DND-41 (cell line): ENCODE results near the gene SLC1A2.

Source experiments
- ATAC-seq: fragments of 200-7000 bp; cut with Tn5 transposase; 3 replicates; pipeline ENCODE4 v1.9.1; 2021; ENCODE audit warnings: low read depth; ENCODE audit not compliant: insufficient read depth
- DNase-seq: peaks from one replicate; pipeline ENCODE4 v3.0.0-alpha.2; 2020
- H2AFZ ChIP-seq: 2 replicates; pipeline ENCODE4 v1.6.0; 2012; ENCODE audit warnings: low read depth, low read length
- H3K27ac ChIP-seq: 2 replicates; pipeline ENCODE4 v1.5.1; 2012; ENCODE audit warnings: low read length, inconsistent platforms
- H3K27me3 ChIP-seq: fragments of 200-600 bp; sonication (generic); 2 replicates; pipeline ENCODE4 v1.6.0; 2012; ENCODE audit warnings: low read length, mild to moderate bottlenecking, inconsistent platforms; ENCODE audit not compliant: insufficient read depth, poor library complexity
- H3K36me3 ChIP-seq: 2 replicates; pipeline ENCODE4 v1.5.1; 2012; ENCODE audit warnings: low read length, inconsistent platforms; ENCODE audit not compliant: insufficient read depth
- H3K4me1 ChIP-seq: 2 replicates; pipeline ENCODE4 v1.5.1; 2012; ENCODE audit warnings: mild to moderate bottlenecking, low read length; ENCODE audit not compliant: insufficient read depth
- H3K4me2 ChIP-seq: 2 replicates; pipeline ENCODE4 v1.6.0; 2012; ENCODE audit warnings: mild to moderate bottlenecking, moderate library complexity, low read length, inconsistent platforms; ENCODE audit not compliant: insufficient read depth
- H3K4me3 ChIP-seq, 2 experiments: fragments of 200-600 bp in 1 of 2; shearing (Covaris generic) in 1 of 2; 2 replicates each; pipeline ENCODE4 v1.5.1; 2012 to 2016; ENCODE audit warnings: inconsistent platforms in 2 of 2, low read length in 2 of 2, mild to moderate bottlenecking in 2 of 2, low read depth in 1 of 2, moderate library complexity in 1 of 2
- H3K79me2 ChIP-seq: 2 replicates; pipeline ENCODE4 v1.6.0; 2012; ENCODE audit warnings: low read length, inconsistent platforms; ENCODE audit not compliant: insufficient read depth
- H3K9ac ChIP-seq: 2 replicates; pipeline ENCODE4 v1.6.0; 2012; ENCODE audit warnings: low read depth, mild to moderate bottlenecking, inconsistent platforms, low read length, moderate library complexity
- H3K9me3 ChIP-seq: 2 replicates; pipeline ENCODE4 v1.5.1; 2012; ENCODE audit warnings: low read length, moderate library complexity, mild to moderate bottlenecking, inconsistent platforms; ENCODE audit not compliant: insufficient read depth, severe bottlenecking
- H4K20me1 ChIP-seq: 2 replicates; pipeline ENCODE4 v1.6.0; 2012; ENCODE audit warnings: low read length; ENCODE audit not compliant: insufficient read depth
- EZH2 ChIP-seq: IDR thresholded peaks from 3 replicates; pipeline ENCODE4 v1.6.1; 2012; ENCODE audit warnings: borderline replicate concordance, low read depth, mild to moderate bottlenecking, moderate library complexity, low read length, inconsistent platforms; ENCODE audit not compliant: severe bottlenecking
- TF ChIP-seq, protein P1 (sequence below): IDR thresholded peaks from 2 replicates; pipeline ENCODE4 v1.5.1; 2012; ENCODE audit warnings: borderline replicate concordance, low read length, moderate library complexity, mild to moderate bottlenecking; ENCODE audit not compliant: poor library complexity, severe bottlenecking; ENCODE audit errors: extremely low read depth

Gene SLC1A2

DNA sequence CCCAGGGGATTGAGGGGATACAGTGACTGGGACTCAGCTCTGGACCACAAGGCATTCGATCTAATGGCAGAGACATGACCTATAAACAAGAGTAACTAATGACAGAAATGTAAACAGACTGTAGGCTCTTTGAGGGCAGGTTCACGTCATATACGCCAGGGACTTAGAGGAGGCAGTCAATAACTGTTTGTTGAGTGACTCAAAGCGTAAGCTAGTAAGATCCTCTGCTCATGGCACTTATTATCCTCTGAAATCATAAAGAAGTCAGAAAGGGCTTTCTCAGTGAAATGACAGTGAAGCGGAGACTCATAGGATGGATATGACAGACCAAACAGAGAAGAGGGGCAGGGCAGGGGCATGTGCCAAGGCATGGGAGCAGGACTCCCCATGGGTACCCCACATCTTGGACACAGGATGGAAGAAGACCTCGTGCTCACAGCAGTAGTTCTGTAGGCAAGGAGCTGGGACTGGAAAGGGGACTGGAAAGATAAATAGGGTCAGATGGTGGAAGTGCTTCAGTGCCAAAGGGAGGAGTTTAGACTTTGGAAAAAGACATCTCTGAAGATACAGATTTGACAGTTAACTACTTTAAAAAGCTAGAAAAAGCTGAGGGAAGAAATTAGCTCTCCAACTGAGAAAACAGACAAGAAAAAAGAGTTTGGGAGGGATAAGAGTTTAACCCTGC is 72.7 kb downstream of the SLC1A2 start:
- H3K4me2 ChIP-seq: no peak overlapping the region
- DNase-seq (no peak), ATAC-seq (no peak)
- no peak overlapping the region for H3K27ac ChIP-seq
- H3K9ac ChIP-seq: no peak overlapping the region
- H3K4me1 ChIP-seq: no peaks in the 10 kb centered on the region
- H3K9me3 ChIP-seq: no peaks in the 10 kb centered on the region
- H3K36me3 ChIP-seq: no peaks in the 10 kb centered on the region
- H2AFZ ChIP-seq: no peak overlapping the region
- H4K20me1 ChIP-seq: no peaks in the 10 kb centered on the region
- H3K4me3 ChIP-seq: no peak overlapping the region
- H3K79me2 ChIP-seq: no peaks in the 10 kb centered on the region
- peaks cover 2% of the 10 kb centered on the region for H3K27me3 ChIP-seq
- TF ChIP-seq EZH2: no peak
- TF ChIP-seq, protein P1, sequence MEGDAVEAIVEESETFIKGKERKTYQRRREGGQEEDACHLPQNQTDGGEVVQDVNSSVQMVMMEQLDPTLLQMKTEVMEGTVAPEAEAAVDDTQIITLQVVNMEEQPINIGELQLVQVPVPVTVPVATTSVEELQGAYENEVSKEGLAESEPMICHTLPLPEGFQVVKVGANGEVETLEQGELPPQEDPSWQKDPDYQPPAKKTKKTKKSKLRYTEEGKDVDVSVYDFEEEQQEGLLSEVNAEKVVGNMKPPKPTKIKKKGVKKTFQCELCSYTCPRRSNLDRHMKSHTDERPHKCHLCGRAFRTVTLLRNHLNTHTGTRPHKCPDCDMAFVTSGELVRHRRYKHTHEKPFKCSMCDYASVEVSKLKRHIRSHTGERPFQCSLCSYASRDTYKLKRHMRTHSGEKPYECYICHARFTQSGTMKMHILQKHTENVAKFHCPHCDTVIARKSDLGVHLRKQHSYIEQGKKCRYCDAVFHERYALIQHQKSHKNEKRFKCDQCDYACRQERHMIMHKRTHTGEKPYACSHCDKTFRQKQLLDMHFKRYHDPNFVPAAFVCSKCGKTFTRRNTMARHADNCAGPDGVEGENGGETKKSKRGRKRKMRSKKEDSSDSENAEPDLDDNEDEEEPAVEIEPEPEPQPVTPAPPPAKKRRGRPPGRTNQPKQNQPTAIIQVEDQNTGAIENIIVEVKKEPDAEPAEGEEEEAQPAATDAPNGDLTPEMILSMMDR: no peak

DNA sequence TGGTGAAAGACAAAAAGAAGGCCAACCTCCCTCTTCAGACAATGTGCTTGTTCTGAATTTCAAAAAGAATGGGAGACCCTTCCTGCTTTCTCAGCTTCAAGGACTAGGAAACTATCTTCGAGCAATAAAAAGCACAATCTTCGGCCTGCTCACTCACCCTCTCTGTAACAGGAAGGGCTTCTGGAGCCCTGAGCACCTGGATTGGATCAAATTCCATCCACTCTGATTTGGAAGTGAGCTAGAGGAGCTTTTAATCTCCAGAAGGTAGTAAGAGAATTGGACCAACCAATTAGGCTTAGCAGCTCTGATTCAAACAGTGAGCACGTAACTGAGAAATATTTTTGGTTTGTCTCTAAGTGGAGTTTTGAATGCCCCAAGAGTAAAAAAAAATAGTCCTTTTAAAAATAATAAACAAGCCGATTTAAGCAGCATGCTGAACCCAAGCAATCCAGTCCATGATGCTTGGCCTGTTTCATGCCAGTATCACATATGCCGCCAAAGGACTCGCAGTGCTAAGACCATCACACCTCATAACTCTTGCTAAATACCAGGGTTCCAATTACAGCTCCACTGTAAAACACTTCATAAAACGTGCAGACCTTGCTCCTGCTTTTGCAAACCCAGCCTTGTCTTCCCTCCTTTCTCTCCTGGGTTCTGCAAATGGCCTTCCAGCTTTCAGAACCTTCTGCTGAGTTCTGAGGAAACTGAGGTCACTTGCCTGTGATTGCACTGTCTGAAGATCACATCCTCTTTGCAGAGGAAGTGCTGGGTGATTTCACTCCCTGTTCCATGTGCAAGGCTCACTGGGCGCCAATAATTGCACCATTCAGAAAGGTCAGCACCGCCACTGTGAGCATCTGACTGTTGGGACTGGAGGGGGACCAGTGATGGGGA is 74.4 kb downstream of the SLC1A2 start:
- no peaks in the 10 kb centered on the region for H3K79me2 ChIP-seq
- H3K36me3 ChIP-seq: no peaks in the 10 kb centered on the region
- TF ChIP-seq EZH2: no peak
- TF ChIP-seq, protein P1: no peak
- no peak overlapping the region for H2AFZ ChIP-seq
- no peak overlapping the region for H3K9ac ChIP-seq
- no peak overlapping the region for H3K4me2 ChIP-seq
- ATAC-seq (no peak), DNase-seq (no peak)
- H3K4me1 ChIP-seq: no peaks in the 10 kb centered on the region
- H3K4me3 ChIP-seq: no peak overlapping the region
- H3K27ac ChIP-seq: no peak overlapping the region
- H3K9me3 ChIP-seq: no peaks in the 10 kb centered on the region
- peaks cover 2% of the 10 kb centered on the region for H3K27me3 ChIP-seq
- H4K20me1 ChIP-seq: no peaks in the 10 kb centered on the region

DNA sequence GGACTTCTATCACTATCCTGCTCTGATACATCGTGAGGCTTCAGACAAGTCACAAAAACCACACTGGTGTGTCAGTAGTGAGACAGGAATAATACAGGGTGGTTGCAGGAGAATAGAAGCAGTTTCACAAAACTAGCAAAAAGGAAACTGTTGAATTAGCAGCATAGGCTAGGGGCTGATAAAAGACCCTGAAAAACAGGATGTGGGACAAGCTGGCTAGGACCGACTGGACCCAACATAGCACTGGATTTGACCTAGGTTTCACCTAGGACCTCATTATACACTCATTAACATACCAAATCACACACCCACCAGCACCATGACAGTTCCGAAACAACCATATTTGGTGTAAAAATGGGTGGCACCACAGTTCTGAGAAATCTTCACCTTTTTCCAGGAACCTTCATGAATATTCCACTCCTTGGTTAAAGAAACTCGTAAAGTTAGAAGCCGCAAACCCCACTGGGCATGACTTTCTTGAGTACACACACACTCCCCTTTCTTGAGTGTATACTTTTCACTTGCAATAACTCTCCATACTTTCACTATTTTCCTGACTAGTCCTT is 76.2 kb downstream of the SLC1A2 start:
- no peaks in the 10 kb centered on the region for H4K20me1 ChIP-seq
- DNase-seq (no peak), ATAC-seq (no peak)
- H3K27me3 ChIP-seq: peaks cover 4% of the 10 kb centered on the region
- no peaks in the 10 kb centered on the region for H3K9me3 ChIP-seq
- no peak overlapping the region for H3K9ac ChIP-seq
- H3K27ac ChIP-seq: no peak overlapping the region
- H3K4me1 ChIP-seq: no peaks in the 10 kb centered on the region
- H2AFZ ChIP-seq: no peak overlapping the region
- no peaks in the 10 kb centered on the region for H3K79me2 ChIP-seq
- TF ChIP-seq, protein P1: no peak
- no peak for TF ChIP-seq EZH2
- H3K4me2 ChIP-seq: no peak overlapping the region
- no peaks in the 10 kb centered on the region for H3K36me3 ChIP-seq
- no peak overlapping the region for H3K4me3 ChIP-seq
